ENCODE data around the gene NIT2. TPM values are rescaled to one million over a fixed set of nuclear protein-coding genes. Genes with fewer than 3 reads are reported as not detected.

NIT2 gene
- total and polyA plus RNA-seq, 10 of the 15 experiments (the other 5 are each of a cell fraction or from before 2014, with no cell fraction given) = 49.3 to 215 (median 76.4) TPM

DNA sequence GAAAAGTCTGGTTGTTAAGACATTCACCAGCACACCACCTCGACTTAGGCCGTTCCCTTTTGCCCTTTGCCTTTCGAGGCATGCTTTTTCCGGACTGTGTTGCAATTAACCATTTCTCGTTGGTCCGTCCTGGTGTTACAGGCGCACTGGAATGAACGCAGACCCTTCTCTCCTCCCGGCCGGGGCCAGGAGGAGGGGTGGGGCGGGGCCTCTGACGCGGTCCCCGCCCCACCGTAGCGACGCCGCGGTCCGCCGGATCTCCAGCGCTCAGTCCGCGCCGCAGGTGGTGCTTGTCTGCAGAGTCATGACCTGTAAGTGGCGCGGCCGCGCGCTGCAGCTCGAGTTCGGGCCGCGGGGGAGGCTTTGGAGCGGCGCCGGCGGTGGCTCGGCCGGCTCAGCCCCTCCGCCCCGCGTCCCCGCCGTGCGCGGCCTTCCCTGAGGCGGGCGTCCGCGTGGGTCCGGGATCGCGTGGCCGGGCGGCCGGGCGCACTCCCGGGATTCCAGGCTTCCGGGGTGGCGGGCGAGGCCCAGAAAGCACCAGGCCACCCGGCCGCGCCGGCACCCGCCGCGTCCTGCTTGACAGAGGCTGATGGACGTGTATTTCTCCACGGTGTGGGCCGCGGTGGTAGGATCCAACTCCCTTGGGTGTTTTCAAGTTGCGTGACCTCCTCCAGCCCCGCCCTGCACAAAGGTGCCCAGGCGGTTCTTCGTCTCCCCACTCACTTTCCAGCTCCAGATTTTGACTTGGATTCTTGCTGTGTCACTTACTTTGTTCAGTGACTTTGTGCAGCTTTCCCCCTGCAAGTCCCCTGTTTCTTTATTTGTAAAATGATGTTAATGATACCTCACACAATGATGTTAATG lies at the start of gene NIT2 (continued):
- TF ChIP-seq POLR2AphosphoS2 (IDR thresholded peaks at IDR 0.05; ENCODE audit: low read depth, low read length) (peak; percentile 64; the same call in 1 of the 2 replicates), MYC (IDR thresholded peaks at IDR 0.05; ENCODE audit: insufficient read depth, insufficient read length, insufficient replicate concordance, low read length, severe bottlenecking) (no peak), RELA (IDR thresholded peaks at IDR 0.05; ENCODE audit: borderline replicate concordance, partially characterized antibody) (no peak), PAX5 (IDR thresholded peaks at IDR 0.05; ENCODE audit: borderline replicate concordance, low read depth, low read length) (0 out of 2 replicates have a peak, but pooled peaks have one; percentile 7), ZNF24 (IDR thresholded peaks at IDR 0.05) (peak; percentile 69; the same call in 1 of the 2 replicates), POLR2A (IDR thresholded peaks at IDR 0.05; ENCODE audit: low read depth, low read length) (peak; percentile 96), BACH1 (IDR thresholded peaks at IDR 0.05; ENCODE audit: borderline replicate concordance) (peak; percentile 93), TCF7 (IDR thresholded peaks at IDR 0.05; ENCODE audit: borderline replicate concordance) (no peak), BCL11A (IDR thresholded peaks at IDR 0.05; ENCODE audit: low read depth, low read length) (no peak), MXI1 (IDR thresholded peaks at IDR 0.05; ENCODE audit: low read depth, low read length) (peak; percentile 72; the same call in 1 of the 2 replicates)
- TF ChIP-seq, protein P1, sequence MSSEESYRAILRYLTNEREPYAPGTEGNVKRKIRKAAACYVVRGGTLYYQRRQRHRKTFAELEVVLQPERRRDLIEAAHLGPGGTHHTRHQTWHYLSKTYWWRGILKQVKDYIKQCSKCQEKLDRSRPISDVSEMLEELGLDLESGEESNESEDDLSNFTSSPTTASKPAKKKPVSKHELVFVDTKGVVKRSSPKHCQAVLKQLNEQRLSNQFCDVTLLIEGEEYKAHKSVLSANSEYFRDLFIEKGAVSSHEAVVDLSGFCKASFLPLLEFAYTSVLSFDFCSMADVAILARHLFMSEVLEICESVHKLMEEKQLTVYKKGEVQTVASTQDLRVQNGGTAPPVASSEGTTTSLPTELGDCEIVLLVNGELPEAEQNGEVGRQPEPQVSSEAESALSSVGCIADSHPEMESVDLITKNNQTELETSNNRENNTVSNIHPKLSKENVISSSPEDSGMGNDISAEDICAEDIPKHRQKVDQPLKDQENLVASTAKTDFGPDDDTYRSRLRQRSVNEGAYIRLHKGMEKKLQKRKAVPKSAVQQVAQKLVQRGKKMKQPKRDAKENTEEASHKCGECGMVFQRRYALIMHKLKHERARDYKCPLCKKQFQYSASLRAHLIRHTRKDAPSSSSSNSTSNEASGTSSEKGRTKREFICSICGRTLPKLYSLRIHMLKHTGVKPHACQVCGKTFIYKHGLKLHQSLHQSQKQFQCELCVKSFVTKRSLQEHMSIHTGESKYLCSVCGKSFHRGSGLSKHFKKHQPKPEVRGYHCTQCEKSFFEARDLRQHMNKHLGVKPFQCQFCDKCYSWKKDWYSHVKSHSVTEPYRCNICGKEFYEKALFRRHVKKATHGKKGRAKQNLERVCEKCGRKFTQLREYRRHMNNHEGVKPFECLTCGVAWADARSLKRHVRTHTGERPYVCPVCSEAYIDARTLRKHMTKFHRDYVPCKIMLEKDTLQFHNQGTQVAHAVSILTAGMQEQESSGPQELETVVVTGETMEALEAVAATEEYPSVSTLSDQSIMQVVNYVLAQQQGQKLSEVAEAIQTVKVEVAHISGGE (CRISPR knock-in tag; IDR thresholded peaks at IDR 0.05) = no peak
